Activated naive CD4-positive, alpha-beta T cell treated with anti-CD3 and anti-CD28 coated beads for 36 hours (primary cell): Measurements from ENCODE around the gene MAP3K2. TPM values are rescaled to one million over a fixed set of nuclear protein-coding genes. Genes with fewer than 3 reads are reported as not detected.

ENCODE experiments used
- CTCF ChIA-PET: fragments of 350-600 bp; sonication (Branson Sonifier 250); formaldehyde crosslinking; loops from one replicate; lab custom pipeline; 2021; ENCODE audit warnings: antibody characterized with exemption; lab: Charles Lee
- DNase-seq: peaks from one replicate; pipeline ENCODE4 v3.0.0-alpha.2; 2020
- H3K27ac Mint-ChIP-seq: one replicate; pipeline ENCODE4 v1.8.0; 2021; ENCODE audit warnings: mild to moderate bottlenecking, mixed read lengths
- H3K27me3 Mint-ChIP-seq: one replicate; pipeline ENCODE4 v1.8.0; 2021; ENCODE audit warnings: low read depth, mixed read lengths
- H3K36me3 Mint-ChIP-seq: one replicate; pipeline ENCODE4 v1.8.0; 2021; ENCODE audit warnings: low read depth, mixed read lengths
- H3K4me1 Mint-ChIP-seq: one replicate; pipeline ENCODE4 v1.8.0; 2021; ENCODE audit warnings: low read depth, mixed read lengths
- H3K4me3 Mint-ChIP-seq: one replicate; pipeline ENCODE4 v1.8.0; 2021; ENCODE audit warnings: mild to moderate bottlenecking, moderate library complexity, mixed read lengths
- H3K9me3 Mint-ChIP-seq: one replicate; pipeline ENCODE4 v1.8.0; 2021; ENCODE audit warnings: mixed read lengths
- intact Hi-C: fragments of 100-400 bp; cut with micrococcal nuclease; formaldehyde crosslinking; loops from one replicate; pipeline ENCODE4 v1.15.1; 2023
- total RNA-seq, 2 experiments: library from RNA; stranded (reverse); gene quantifications; one replicate each; pipeline ENCODE4 v1.2.3, GENCODE V29; 2021

MAP3K2 gene
- total RNA-seq, 2 experiments from 2014 or later = 27.1 to 27.4 TPM

DNA sequence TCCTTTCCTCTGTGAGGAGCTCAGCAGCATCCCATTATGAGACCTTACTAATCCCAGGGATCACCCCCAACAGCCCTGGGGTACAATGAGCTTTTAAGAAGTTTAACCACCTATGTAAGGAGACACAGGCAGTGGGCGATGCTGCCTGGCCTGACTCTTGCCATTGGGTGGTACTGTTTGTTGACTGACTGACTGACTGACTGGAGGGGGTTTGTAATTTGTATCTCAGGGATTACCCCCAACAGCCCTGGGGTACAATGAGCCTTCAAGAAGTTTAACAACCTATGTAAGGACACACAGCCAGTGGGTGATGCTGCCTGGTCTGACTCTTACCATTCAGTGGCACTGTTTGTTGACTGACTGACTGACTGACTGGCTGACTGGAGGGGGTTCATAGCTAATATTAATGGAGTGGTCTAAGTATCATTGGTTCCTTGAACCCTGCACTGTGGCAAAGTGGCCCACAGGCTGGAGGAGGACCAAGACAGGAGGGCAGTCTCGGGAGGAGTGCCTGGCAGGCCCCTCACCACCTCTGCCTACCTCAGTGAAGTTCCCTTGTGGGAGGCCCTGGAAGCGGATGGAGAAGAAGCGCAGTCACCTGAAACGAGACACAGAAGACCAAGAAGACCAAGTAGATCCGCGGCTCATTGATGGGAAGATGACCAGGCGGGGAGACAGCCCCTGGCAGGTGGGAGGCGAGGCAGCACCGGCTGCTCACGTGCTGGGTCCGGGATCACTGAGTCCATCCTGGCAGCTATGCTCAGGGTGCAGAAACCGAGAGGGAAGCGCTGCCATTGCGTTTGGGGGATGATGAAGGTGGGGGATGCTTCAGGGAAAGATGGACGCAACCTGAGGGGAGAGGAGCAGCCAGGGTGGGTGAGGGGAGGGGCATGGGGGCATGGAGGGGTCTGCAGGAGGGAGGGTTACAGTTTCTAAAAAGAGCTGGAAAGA, 38.0 kb upstream of the MAP3K2 start:
- Mint-ChIP-seq H3K4me1 (peaks cover 10% of the 10 kb centered on the region), H3K9me3 (no peaks in the 10 kb centered on the region), H3K4me3 (no peak overlapping the region), H3K36me3 (no peaks in the 10 kb centered on the region), H3K27ac (no peak overlapping the region), H3K27me3 (peaks cover 43% of the 10 kb centered on the region)
- DNase-seq = no peak
- intact Hi-C loops = no loop called here
- CTCF ChIA-PET = interaction anchor here (1.1 kb wide), 1 partner anchor 105 kb away, joined by 3 read pairs; no protein-coding TSS in a partner anchor

DNA sequence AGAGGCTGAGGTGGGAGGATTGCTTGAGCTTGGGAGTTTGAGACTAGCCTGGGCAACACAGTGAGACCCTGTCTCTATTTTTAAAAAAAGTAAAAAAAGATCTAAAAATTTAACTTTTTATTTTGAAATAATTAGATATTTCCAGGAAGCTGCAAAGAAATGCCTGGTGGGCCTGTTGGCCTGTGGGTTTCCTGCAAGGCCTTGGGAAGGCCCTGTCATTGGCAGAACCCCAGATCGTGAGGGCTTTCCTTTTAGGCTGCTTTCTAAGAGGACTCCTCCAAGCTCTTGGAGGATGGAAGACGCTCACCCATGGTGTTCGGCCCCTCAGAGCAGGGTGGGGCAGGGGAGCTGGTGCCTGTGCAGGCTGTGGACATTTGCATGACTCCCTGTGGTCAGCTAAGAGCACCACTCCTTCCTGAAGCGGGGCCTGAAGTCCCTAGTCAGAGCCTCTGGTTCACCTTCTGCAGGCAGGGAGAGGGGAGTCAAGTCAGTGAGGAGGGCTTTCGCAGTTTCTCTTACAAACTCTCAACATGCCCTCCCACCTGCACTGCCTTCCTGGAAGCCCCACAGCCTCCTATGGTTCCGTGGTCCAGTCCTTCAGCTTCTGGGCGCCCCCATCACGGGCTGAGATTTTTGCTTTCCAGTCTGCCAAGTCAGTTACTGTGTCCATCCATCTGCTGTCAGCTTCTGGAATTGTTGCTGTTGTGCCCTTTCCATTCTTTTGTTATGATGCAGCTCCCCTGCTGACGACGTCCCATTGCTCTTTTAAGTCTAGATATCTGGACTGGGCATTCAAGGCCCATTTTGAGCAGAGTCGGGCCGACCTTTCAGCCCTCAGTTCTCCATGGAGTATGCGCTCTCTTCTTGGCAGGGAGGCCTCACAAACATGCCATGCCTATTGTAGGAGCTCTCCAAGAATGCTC, 37.1 kb upstream of the MAP3K2 start:
- H3K27me3 Mint-ChIP-seq = peaks cover 46% of the 10 kb centered on the region
- no peaks in the 10 kb centered on the region for H3K9me3 Mint-ChIP-seq
- peaks cover 10% of the 10 kb centered on the region for H3K4me1 Mint-ChIP-seq
- DNase-seq = no peak
- H3K36me3 Mint-ChIP-seq = no peaks in the 10 kb centered on the region
- no peak overlapping the region for H3K27ac Mint-ChIP-seq
- intact Hi-C loops = no loop called here
- H3K4me3 Mint-ChIP-seq = no peak overlapping the region
- CTCF ChIA-PET = interaction anchor here (0.7 to 1.1 kb wide), 2 partner anchors 43 to 104 kb away, joined by 3 read pairs; no protein-coding TSS in a partner anchor

DNA sequence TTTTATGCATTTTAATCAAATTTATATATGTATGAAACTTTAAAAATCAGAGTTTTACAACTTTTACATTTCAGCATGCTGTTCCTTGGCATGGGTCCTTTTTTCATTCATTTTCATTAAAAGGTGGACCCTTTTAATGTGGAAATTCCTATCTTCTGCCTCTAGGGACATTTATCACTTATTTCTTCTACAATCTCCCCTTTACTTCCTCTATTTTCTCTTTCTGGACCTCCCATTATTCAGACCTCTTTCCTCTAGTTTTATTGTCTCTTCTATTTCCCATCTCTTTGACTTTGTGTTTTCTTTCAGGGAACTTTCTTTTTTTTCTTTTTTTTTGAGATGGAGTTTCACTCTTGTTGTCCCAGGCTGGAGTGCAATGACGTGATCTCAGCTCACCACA, 36.1 kb upstream of the MAP3K2 start:
- Mint-ChIP-seq H3K36me3 (no peaks in the 10 kb centered on the region), H3K27ac (no peak overlapping the region), H3K9me3 (no peaks in the 10 kb centered on the region), H3K27me3 (peaks cover 46% of the 10 kb centered on the region), H3K4me1 (peaks cover 10% of the 10 kb centered on the region), H3K4me3 (peak overlapping the region; percentile 15)
- CTCF ChIA-PET = interaction anchor here (0.7 to 1.0 kb wide), 2 partner anchors 44 to 55 kb away, joined by 3 to 4 read pairs; no protein-coding TSS in a partner anchor
- intact Hi-C loops = no loop called here
- no peak for DNase-seq

- H3K4me1 Mint-ChIP-seq = peaks cover 10% of the 10 kb centered on the region
- H3K4me3 Mint-ChIP-seq = peak overlapping the region; percentile 15
- peak; percentile 19 for DNase-seq
- H3K27ac Mint-ChIP-seq = no peak overlapping the region
- intact Hi-C loops = no loop called here
- H3K36me3 Mint-ChIP-seq = no peaks in the 10 kb centered on the region
- H3K9me3 Mint-ChIP-seq = no peaks in the 10 kb centered on the region
- CTCF ChIA-PET = interaction anchor here (1.0 kb wide), 1 partner anchor 56 kb away, joined by 4 read pairs; no protein-coding TSS in a partner anchor
- H3K27me3 Mint-ChIP-seq = peaks cover 46% of the 10 kb centered on the region
These were observed 35.7 kb upstream of the MAP3K2 start for GRCh38 chr2:127423478-127423843.

GRCh38 chr2:127422559-127423477, 35.0 kb upstream of the MAP3K2 start:
- H3K4me1 Mint-ChIP-seq = peaks cover 10% of the 10 kb centered on the region
- no peak overlapping the region for H3K27ac Mint-ChIP-seq
- H3K4me3 Mint-ChIP-seq = peak overlapping the region; percentile 55
- H3K9me3 Mint-ChIP-seq = no peaks in the 10 kb centered on the region
- no peak for DNase-seq
- intact Hi-C loops = no loop called here
- CTCF ChIA-PET = interaction anchor here (1.0 kb wide), 1 partner anchor 56 kb away, joined by 4 read pairs; no protein-coding TSS in a partner anchor
- H3K27me3 Mint-ChIP-seq = peaks cover 48% of the 10 kb centered on the region
- no peaks in the 10 kb centered on the region for H3K36me3 Mint-ChIP-seq

GRCh38 chr2:127421871-127422558, 34.2 kb upstream of the MAP3K2 start:
- Mint-ChIP-seq H3K4me1 (peaks cover 15% of the 10 kb centered on the region), H3K27me3 (peaks cover 51% of the 10 kb centered on the region), H3K9me3 (no peaks in the 10 kb centered on the region), H3K27ac (no peak overlapping the region), H3K4me3 (no peak overlapping the region), H3K36me3 (no peaks in the 10 kb centered on the region)
- CTCF ChIA-PET = interaction anchor here (0.5 to 0.8 kb wide), 2 partner anchors 95 to 324 kb away, joined by 3 read pairs; no protein-coding TSS in a partner anchor
- intact Hi-C loops = no loop called here
- no peak for DNase-seq

DNA sequence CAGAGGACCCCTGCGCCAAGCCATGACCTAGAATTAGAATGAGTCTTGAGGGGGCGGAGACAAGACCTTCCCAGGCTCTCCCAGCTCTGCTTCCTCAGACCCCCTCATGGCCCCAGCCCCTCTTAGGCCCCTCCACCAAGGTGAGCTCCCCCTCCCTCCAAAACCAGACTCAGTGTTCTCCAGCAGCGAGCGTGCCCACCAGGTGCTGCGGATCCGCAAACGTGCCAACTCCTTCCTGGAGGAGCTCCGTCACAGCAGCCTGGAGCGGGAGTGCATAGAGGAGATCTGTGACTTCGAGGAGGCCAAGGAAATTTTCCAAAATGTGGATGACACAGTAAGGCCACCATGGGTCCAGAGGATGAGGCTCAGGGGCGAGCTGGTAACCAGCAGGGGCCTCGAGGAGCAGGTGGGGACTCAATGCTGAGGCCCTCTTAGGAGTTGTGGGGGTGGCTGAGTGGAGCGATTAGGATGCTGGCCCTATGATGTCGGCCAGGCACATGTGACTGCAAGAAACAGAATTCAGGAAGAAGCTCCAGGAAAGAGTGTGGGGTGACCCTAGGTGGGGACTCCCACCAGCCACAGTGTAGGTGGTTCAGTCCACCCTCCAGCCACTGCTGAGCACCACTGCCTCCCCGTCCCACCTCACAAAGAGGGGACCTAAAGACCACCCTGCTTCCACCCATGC, 33.5 kb upstream of the MAP3K2 start:
- H3K27ac Mint-ChIP-seq = no peak overlapping the region
- no peak for DNase-seq
- intact Hi-C loops = no loop called here
- H3K27me3 Mint-ChIP-seq = peaks cover 50% of the 10 kb centered on the region
- H3K4me3 Mint-ChIP-seq = no peak overlapping the region
- no peaks in the 10 kb centered on the region for H3K36me3 Mint-ChIP-seq
- peaks cover 22% of the 10 kb centered on the region for H3K4me1 Mint-ChIP-seq
- no peaks in the 10 kb centered on the region for H3K9me3 Mint-ChIP-seq
- CTCF ChIA-PET = interaction anchor here (0.5 to 0.8 kb wide), 3 partner anchors 46 to 324 kb away, joined by 3 read pairs; no protein-coding TSS in a partner anchor

DNA sequence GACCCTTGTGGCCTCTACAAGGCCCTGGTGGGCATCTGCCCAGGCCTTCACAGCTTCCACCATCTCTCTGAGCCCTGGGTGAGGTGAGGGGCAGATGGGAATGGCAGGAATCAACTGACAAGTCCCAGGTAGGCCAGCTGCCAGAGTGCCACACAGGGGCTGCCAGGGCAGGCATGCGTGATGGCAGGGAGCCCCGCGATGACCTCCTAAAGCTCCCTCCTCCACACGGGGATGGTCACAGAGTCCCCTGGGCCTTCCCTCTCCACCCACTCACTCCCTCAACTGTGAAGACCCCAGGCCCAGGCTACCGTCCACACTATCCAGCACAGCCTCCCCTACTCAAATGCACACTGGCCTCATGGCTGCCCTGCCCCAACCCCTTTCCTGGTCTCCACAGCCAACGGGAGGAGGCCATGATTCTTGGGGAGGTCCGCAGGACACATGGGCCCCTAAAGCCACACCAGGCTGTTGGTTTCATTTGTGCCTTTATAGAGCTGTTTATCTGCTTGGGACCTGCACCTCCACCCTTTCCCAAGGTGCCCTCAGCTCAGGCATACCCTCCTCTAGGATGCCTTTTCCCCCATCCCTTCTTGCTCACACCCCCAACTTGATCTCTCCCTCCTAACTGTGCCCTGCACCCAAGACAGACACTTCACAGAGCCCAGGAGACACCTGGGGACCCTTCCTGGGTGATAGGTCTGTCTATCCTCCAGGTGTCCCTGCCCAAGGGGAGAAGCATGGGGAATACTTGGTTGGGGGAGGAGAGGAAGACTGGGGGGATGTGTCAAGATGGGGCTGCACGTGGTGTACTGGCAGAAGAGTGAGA, 32.5 kb upstream of the MAP3K2 start:
- peaks cover 44% of the 10 kb centered on the region for H3K27me3 Mint-ChIP-seq
- H3K27ac Mint-ChIP-seq = no peak overlapping the region
- no peak overlapping the region for H3K4me3 Mint-ChIP-seq
- intact Hi-C loops = no loop called here
- CTCF ChIA-PET = no interaction called here
- H3K4me1 Mint-ChIP-seq = peaks cover 27% of the 10 kb centered on the region
- H3K9me3 Mint-ChIP-seq = no peaks in the 10 kb centered on the region
- H3K36me3 Mint-ChIP-seq = no peaks in the 10 kb centered on the region
- no peak for DNase-seq

DNA sequence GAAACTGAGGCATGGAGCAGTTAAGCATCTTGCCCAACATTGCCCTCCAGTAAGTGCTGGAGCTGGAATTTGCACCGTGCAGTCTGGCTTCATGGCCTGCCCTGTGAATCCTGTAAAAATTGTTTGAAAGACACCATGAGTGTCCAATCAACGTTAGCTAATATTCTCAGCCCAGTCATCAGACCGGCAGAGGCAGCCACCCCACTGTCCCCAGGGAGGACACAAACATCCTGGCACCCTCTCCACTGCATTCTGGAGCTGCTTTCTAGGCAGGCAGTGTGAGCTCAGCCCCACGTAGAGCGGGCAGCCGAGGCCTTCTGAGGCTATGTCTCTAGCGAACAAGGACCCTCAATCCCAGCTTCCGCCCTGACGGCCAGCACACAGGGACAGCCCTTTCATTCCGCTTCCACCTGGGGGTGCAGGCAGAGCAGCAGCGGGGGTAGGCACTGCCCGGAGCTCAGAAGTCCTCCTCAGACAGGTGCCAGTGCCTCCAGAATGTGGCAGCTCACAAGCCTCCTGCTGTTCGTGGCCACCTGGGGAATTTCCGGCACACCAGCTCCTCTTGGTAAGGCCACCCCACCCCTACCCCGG, 31.8 kb upstream of the MAP3K2 start:
- no peak overlapping the region for H3K27ac Mint-ChIP-seq
- H3K4me1 Mint-ChIP-seq = peaks cover 27% of the 10 kb centered on the region
- no peak overlapping the region for H3K4me3 Mint-ChIP-seq
- intact Hi-C loops = loop anchor here (5.0 kb wide), 2 partner anchors 218 to 352 kb away; no protein-coding TSS in a partner anchor
- H3K27me3 Mint-ChIP-seq = peaks cover 42% of the 10 kb centered on the region
- no peaks in the 10 kb centered on the region for H3K36me3 Mint-ChIP-seq
- no peaks in the 10 kb centered on the region for H3K9me3 Mint-ChIP-seq
- CTCF ChIA-PET = no interaction called here
- DNase-seq = no peak

- Mint-ChIP-seq H3K9me3 (no peaks in the 10 kb centered on the region), H3K36me3 (no peaks in the 10 kb centered on the region), H3K4me3 (no peak overlapping the region), H3K4me1 (peaks cover 27% of the 10 kb centered on the region), H3K27ac (no peak overlapping the region), H3K27me3 (peaks cover 41% of the 10 kb centered on the region)
- no peak for DNase-seq
- intact Hi-C loops = loop anchor here (5.0 kb wide), 2 partner anchors 218 to 352 kb away; no protein-coding TSS in a partner anchor
- CTCF ChIA-PET = no interaction called here
These were observed 31.3 kb upstream of the MAP3K2 start for GRCh38 chr2:127419112-127419430.
